Heart right ventricle (tissue), 16 donors: ENCODE results near the gene CST6. TPM values are rescaled to one million over a fixed set of nuclear protein-coding genes. Genes with fewer than 3 reads are reported as not detected.

Experiments
- ATAC-seq, 8 donors: fragments of 200-7000 bp; cut with Tn5 transposase; one replicate each; pipeline ENCODE4 v1.9.1; 2020; ENCODE audit warnings: mild to moderate bottlenecking in 8 of 8, moderate library complexity in 8 of 8, moderate number of reproducible peaks in 1 of 8
- DNase-seq, 2 donors: peaks; one replicate each; pipeline ENCODE4 v3.0.0-alpha.2; 2020
- H3K27ac ChIP-seq, 10 donors: fragments of 200-600 bp; sonication (generic) in 2 of 10; one replicate each; pipeline versions ENCODE4 v1.5.0 to v1.8.0; 2020 to 2022; ENCODE audit warnings: mild to moderate bottlenecking in 3 of 10
- H3K27me3 ChIP-seq, 7 donors: fragments of 200-600 bp; one replicate each; pipeline ENCODE4 v1.8.0; 2021 to 2022; ENCODE audit warnings: mild to moderate bottlenecking in 2 of 7
- H3K36me3 ChIP-seq, 9 donors: fragments of 200-600 bp; sonication (generic) in 1 of 9; one replicate each; pipeline versions ENCODE4 v1.5.0 to v1.8.0; 2020 to 2022; ENCODE audit warnings: mild to moderate bottlenecking in 2 of 9
- H3K4me1 ChIP-seq, 9 donors: fragments of 200-600 bp; sonication (generic) in 1 of 9; one replicate each; pipeline versions ENCODE4 v1.5.0 to v1.8.0; 2020 to 2022; ENCODE audit warnings: mild to moderate bottlenecking in 4 of 9
- H3K4me3 ChIP-seq, 10 donors: fragments of 200-600 bp; sonication (generic) in 2 of 10; one replicate each; pipeline versions ENCODE4 v1.5.0 to v1.8.0; 2020 to 2022; ENCODE audit warnings: mild to moderate bottlenecking in 7 of 10, moderate library complexity in 2 of 10
- H3K9me3 ChIP-seq, 11 donors: fragments of 200-600 bp in 10 of 11; sonication (generic) in 2 of 11; one replicate each; pipeline versions ENCODE4 v1.5.0 to v1.8.0; 2013 to 2022; ENCODE audit warnings: mild to moderate bottlenecking in 2 of 11, control low read depth in 1 of 11, moderate library complexity in 1 of 11
- WGBS, 2 donors: extraction: QIAGEN DNeasy Blood & Tissue Kit; methylation state at CpG; one replicate each; pipeline ENCODE4 v1.1.7; 2013; ENCODE audit warnings: inconsistent platforms in 1 of 2; 5-methylcytosine and 5-hydroxymethylcytosine counted together
- intact Hi-C, 10 donors: fragments of 100-400 bp; cut with DNase I; formaldehyde crosslinking; loops; one replicate each; pipeline versions ENCODE4 v1.11.1 to v1.14.2; 2022
- polyA plus RNA-seq, 2 donors: library from polyadenylated mRNA; stranded (reverse); fragments of 200-250 nt; gene quantifications; one replicate each; pipeline ENCODE4 v1.2.3, GENCODE V29; 2013
- total RNA-seq, 10 donors: library from RNA; stranded (reverse); fragmentation: NEBNext Ultra II Directional in 3 of 10; extraction: Animal tissue kit (Norgen Biotek cat#: 25700) in 3 of 10; gene quantifications; one replicate each; pipeline versions ENCODE4 v1.2.1 to v1.2.4, GENCODE V29; 2021 to 2023
- TF ChIP-seq, protein P1 (sequence below), 9 donors: fragments of 200-600 bp; sonication (generic) in 2 of 9; IDR thresholded peaks; one replicate each; pipeline versions ENCODE4 v1.5.0 to v1.8.0; 2021 to 2022; ENCODE audit warnings: antibody characterized with exemption in 9 of 9, mild to moderate bottlenecking in 5 of 9, moderate library complexity in 1 of 9
- donor health status: Arrhythmogenic right ventricular cardiomyopathy.
- donor health status: ischemic (EF 13 %, LVEDD 7.1; RV severe dilation, severe dysfunction).
- donor health status: healthy with polysubstance abuse.
- donor health status: DM: no; HTN: yes; CAD: no.
- donor health status: DM: no; HTN: no; CAD: no.
- donor health status: ischemic (EF 25% LVEDD 6.9; RV normal size, moderate dysfunction).
- donor health status: ischemic (EF 25% LVEDD 5.7; RV mildly dilated, moderate dysfunction).
- donor health status: healthy.
- donor health status: DM: yes; HTN: yes; CAD: no.
- donor health status: Ischemic cardiomyopathy.
- donor health status: ischemic (EF 35%, LVEDD 5.7; RV mildly dilated, moderate dysfunction).
- donor health status: nonischemic (EF 11% LVEDD 7.7; RV severe dilation, severe dysfunction).
- donor health status: DM: yes; HTN: yes; CAD: no.
- donor health status: PGD.
- donor health status: ischemic (EF 29% LVEDD 5.4; RV normal size, mild dysfunction).
- donor health status: nonischemic (EF 23%, LVEDD 6.1; RV moderate dilation, normal function).

Gene CST6
- total and polyA plus RNA-seq, 12 donors: 0.35 to 2.6 (median 0.44) TPM; not detected in 7

DNA sequence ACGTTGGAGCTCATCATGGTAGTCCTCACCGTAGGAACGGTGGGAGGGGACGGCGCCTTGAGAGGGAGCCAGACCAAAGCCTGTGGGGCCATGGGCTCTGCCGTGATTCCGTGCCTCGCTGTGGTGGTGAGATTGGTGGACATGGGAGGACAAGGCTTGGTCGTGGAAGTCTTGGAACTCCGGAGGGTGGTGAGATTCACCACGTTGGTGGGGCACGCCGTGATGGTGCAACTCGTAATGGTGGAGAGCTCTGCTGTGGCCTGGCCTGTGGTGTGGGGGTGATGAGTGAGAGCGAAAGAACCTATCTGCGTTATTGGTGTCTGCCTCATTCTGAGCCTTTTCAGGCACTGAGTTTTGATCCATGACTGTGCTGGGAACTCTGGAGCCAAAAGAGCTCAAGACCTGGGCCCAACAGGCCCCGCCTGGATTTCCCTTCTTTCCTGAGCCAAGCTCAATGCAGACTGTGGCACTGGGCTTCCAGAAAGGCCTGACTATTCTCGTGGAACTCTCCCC lies 14.3 kb downstream of the CST6 start, which contains the start of gene CATSPER1:
CATSPER1 (minus strand) TSS at position 463 of the 513 bp plus-strand sequence; CDS start at position 363, 100 bp downstream.
- WGBS, 2 donors: 89 to 91% methylated on average over 18 of the region's 18 CpGs
- Histone ChIP-seq H3K27me3 (peaks cover 0 to 17% (median 7%) of the 10 kb centered on the region in 7 donors), H3K4me1 (peaks cover 0 to 18% (median 8%) of the 10 kb centered on the region in 9 donors), H3K9me3 (no peaks in the 10 kb centered on the region), H3K27ac (no peak within 1 kb of the TSS), H3K4me3 (no peak within 1 kb of the TSS), H3K36me3 (no peaks in the 10 kb centered on the region)
- TF ChIP-seq, protein P1, sequence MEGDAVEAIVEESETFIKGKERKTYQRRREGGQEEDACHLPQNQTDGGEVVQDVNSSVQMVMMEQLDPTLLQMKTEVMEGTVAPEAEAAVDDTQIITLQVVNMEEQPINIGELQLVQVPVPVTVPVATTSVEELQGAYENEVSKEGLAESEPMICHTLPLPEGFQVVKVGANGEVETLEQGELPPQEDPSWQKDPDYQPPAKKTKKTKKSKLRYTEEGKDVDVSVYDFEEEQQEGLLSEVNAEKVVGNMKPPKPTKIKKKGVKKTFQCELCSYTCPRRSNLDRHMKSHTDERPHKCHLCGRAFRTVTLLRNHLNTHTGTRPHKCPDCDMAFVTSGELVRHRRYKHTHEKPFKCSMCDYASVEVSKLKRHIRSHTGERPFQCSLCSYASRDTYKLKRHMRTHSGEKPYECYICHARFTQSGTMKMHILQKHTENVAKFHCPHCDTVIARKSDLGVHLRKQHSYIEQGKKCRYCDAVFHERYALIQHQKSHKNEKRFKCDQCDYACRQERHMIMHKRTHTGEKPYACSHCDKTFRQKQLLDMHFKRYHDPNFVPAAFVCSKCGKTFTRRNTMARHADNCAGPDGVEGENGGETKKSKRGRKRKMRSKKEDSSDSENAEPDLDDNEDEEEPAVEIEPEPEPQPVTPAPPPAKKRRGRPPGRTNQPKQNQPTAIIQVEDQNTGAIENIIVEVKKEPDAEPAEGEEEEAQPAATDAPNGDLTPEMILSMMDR (IDR thresholded peaks at IDR 0.05): no peak
- ATAC-seq: no peak
- no peak for DNase-seq
- intact Hi-C loops: no loop called here

DNA sequence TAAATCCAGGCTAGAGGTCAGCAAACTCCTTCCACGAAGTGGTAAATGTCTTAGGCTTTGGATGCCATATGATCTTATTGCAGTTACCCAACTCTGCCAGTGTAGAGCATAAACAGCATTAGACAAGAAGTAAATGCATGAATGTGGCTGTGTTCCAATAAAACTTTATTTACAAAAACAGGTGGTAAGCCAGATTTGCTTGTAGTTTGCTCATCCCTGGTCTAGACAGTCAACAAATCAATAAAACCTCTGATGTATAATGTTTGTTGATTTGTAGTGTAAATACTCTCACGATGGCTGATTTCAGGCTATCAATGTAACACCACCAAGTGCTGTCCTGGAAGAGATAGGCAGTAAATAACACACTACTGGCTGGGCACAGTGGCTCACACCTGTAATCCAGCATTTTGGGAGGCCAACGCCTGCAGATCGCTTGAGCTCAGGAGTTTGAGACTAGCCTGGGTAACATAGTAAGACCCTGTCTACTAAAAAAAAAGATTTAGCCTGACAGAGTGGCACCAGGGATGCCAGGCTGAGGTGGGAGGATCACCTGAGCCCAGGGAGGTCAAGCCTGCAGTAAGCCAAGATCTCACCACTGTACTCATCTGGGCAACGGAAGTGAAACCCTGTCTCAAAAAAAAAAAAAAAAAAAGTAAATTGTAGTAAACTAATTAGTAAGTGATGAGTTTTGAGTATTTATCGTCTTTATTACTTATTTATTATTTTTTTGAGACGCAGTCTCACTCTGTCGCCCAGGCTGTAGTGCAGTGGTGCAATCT lies 21.3 kb downstream of the CST6 start:
- WGBS, 2 donors: 88 to 89% methylated on average over 8 of the region's 8 CpGs
- DNase-seq (no peak), ATAC-seq (no peak)
- Histone ChIP-seq H3K4me3 (no peak overlapping the region), H3K27ac (no peak overlapping the region), H3K36me3 (no peaks in the 10 kb centered on the region), H3K9me3 (no peaks in the 10 kb centered on the region), H3K27me3 (peaks cover 0 to 4% (median 0%) of the 10 kb centered on the region in 7 donors), H3K4me1 (peaks cover 0 to 5% (median 0%) of the 10 kb centered on the region in 9 donors)
- intact Hi-C loops: no loop called here
- TF ChIP-seq, protein P1 (IDR thresholded peaks at IDR 0.05): no peak

DNA sequence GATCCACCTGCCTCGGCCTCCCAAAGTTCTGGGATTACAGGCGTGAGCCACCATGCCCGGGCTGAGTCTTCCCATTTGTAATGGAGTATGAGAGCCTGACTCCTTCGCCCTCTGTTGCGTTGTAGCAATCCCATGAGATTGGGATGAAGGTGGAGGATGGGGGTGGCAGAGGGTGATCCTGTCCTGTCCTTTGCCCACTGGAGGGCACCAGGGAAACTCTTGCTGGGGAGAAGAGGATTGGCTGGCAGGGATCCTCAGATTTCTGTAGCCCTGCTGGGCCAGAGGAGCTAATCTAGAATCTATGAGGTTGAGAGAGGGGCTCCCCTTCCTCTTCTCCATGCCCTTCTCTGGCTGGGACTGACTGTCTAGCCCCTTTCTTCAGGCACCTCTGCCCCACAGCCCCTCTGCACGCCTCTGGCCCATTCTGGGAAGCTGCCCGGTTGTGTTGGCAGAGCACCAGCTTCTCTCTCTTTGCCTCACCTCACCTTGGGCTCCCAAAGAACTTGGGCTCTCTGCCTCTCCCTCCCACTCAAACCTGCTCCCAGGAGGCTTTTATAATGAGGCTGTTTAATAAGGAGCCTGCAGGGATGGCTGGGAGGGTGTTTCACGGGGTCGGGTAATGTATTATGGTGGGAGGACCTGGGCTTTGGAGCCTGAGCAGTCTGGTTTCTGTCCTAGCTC lies 24.0 kb downstream of the CST6 start:
- DNase-seq: no peak
- Histone ChIP-seq H3K9me3 (no peaks in the 10 kb centered on the region), H3K4me1 (peaks cover 0 to 5% (median 0%) of the 10 kb centered on the region in 9 donors), H3K27me3 (no peaks in the 10 kb centered on the region), H3K27ac (no peak overlapping the region), H3K4me3 (no peak overlapping the region), H3K36me3 (no peaks in the 10 kb centered on the region)
- WGBS, 2 donors: 65 to 70% methylated on average over 9 of the region's 9 CpGs
- peak in 7 of 8 donors; percentile 14 to 74 (median 45) for ATAC-seq
- TF ChIP-seq, protein P1 (IDR thresholded peaks at IDR 0.05): peak in 1 of 9 donors; percentile 10
- intact Hi-C loops: no loop called here

DNA sequence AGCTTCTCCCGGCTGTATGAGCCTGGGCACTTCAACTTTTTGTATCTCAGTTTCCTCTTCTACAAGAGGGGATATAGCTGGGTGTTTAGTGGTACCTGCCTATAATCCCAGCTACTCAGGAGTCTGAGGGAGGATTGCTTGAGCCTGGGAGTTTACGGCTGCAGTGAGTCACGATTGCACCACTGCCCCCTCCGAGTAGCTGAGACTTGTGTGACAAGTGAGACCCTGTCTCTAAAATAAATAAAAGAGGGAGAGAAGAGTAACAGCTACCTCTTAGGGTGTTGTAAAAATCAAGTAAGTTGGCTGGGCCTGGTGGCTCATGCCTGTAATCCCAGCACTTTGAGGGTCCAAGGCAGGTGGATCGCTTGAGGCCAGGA lies 24.5 kb downstream of the CST6 start:
- TF ChIP-seq, protein P1 (IDR thresholded peaks at IDR 0.05): no peak
- 82 to 89% methylated on average over 5 of the region's 5 CpGs for WGBS, 2 donors
- intact Hi-C loops: no loop called here
- ATAC-seq (no peak), DNase-seq (no peak)
- H3K9me3 ChIP-seq: no peaks in the 10 kb centered on the region
- H3K4me1 ChIP-seq: peaks cover 0 to 5% (median 0%) of the 10 kb centered on the region in 9 donors
- no peak overlapping the region for H3K4me3 ChIP-seq
- no peak overlapping the region for H3K27ac ChIP-seq
- H3K27me3 ChIP-seq: no peaks in the 10 kb centered on the region
- no peaks in the 10 kb centered on the region for H3K36me3 ChIP-seq
